ENCODE measurements around the gene RALGAPA1.
"Not testable (repeated sequence)": the region's sequence is repeated elsewhere in the genome, so short reads cannot be mapped to it uniquely, and the experiment has no call there.

Gene RALGAPA1

GRCh38 chr14:35821564-35822411 lies 12.7 kb upstream of the RALGAPA1 start:
- DNase-seq = peak; percentile 52

DNA sequence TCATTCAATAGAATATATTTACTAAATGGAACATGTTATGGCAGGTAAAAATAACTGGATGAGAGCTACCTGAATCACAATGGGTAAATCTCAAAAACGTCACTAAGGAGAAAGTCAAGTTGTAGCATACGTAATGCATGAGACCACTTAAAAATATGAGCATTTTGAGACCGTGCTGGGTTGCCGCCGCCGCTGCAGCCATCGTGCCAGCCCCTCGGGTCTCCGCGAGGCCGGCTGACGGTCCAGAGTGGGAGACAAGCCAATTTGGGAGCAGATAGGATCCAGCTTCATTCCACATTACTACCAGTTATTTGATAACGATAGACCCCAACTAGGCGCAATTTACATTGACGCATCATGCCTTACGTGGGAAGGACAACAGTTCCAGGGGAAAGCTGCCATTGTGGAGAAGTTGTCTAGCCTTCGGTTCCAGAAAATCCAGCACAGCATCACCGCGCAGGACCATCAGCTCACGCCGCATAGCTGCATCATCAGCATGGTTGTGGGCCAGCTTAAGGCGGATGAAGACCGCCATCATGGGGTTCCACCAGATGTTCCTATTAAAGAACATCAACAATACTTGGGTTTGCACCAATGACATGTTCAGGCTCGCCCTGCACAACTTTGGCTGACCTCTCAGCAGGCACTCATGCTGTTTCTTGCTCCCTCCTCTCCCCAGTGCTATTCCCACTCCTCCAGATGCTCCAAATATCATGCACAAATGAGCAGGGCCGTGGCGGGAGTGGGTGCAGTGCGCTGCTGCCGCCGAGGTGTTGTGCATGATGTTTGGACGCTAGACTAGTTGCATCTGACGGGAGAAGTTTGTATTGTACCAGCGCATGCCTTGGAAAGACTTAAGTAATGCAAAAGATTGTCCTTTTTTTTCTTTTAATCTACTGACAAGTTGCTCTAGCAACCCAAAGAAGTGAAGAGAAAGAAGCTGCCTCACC lies 10.8 kb upstream of the RALGAPA1 start:
- no peak for DNase-seq

DNA sequence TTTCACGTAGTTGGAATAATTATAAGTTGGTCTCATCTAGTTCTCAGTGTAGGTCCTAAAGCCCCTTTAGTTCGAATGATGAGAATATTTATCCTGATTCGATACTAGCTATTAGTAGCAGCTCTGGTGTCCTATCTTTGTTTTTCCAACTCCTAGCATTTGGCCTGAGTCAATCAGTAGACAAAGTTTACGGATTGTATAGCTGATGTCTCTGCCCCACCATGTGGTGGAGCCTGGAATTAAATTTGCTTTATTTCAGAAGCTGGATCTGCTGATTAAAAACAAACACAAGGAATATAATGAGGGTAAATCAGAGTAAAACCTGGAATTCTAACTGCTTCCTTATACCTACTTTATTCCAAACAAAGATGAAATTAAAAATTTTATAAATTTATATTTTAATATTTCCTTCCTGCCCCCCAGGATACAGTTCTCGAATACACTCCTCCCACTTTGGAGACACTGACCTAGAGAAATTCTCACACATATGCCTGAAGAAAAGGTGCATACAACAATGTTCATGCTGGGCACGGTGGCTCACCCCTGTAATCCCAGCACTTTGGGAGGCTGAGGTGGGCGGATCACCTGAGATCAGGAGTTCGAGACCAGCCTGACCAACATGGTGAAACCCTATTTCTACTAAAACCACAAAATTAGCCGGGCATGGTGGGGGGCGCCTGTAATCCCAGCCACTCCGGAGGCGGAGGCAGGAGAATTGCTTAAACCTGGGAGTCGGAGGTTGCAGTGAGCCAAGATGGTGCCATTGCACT lies 9.4 kb upstream of the RALGAPA1 start:
- peak; percentile 57 for DNase-seq

DNA sequence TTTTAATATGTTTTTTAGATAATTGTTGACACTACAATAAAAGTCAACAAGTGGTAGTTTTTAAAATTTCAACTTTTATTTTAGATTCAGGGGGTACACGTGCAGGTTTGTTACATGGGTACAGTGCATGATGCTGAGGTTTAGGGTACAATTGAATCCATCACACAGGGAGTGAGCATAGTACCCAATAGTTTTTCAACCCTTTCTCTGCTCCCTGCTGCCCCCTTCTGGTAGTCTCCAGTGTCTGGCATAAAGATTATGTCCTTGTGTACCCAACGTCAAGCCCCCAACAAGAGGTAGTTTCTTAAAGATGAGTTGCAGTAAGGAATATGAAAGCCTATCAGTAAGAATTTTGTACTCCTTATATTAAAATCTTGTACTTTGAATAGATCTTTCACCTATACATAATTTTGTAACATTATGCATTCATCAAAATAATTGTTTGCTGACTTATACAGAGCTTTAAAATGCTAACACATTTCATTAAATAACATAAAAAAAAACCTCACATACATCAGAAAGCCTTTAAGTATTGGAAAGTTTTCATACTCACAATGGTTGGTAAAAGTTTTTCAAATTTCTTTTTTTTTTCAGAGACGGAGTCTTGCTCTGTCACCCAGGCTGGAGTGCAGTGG lies 5.4 kb upstream of the RALGAPA1 start:
- peak; percentile 72 for DNase-seq

GRCh38 chr14:35810963-35811362 lies 1.9 kb upstream of the RALGAPA1 start:
- no peak for DNase-seq

GRCh38 chr14:35809597-35809996 lies 502 bp upstream of the RALGAPA1 start:
- DNase-seq = no peak

DNA sequence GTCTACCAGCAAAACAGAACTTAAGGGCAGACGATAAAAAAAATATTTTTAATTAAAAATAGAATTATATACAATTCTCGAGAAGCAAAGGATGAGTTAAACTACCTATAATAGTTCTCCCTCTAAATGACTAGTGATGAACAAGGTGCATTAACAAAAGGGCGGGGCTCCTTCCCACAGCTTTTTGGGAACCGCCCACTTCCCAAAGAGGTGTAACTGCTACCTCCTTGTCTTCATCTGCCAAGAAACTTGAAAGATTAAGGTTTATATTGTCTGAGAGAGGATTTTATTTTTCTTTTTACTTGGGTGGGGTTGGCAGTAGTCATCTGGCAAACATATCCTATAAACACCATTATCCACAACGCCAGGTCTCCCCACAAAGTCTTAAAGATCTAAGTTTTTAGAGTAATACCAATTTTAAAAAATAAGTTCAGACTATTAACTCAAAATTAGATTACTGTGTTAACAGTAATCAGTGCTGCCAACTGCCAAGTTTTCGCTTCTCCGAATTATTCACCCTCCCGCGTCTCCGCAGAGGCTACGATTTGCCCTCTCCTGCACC lies 938 bp downstream of the RALGAPA1 start:
- no peak for DNase-seq

DNA sequence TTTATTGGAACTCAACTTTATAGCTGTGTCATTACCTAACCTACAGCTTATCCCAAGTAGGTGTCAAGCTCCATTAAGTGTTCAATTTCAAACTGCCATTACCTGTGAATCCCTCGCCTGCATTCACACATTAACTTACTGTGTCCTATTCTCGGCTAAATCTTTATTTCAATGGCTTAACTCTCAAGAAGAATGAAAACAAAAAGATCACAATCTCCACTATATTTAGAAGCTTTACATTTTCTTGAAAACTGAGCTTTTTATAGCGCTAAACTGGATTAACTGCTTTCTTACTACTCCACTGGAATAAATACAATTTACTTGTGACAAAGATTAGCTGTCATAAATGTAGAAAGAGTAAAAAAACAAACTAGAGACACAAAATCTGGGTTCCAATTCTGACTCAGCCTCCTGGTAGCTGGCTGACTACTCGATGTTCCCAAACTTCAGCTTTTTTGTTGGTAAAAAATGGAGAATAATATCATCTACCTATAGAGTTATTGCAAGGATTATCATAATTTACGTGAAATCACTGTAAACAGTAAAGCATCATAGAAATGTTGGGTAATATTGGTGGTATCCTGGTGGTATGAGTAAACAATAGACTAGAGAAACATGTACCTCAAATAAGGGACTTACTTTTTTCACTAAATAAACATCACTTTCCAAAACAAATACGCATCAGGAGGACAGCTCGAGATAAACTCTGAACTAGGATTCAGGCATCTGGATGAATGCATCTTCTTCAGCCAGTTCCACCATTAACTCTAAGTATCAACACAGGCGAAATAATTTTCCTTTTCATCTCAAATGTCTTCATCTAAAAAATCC lies 1.7 kb downstream of the RALGAPA1 start:
- no peak for DNase-seq

DNA sequence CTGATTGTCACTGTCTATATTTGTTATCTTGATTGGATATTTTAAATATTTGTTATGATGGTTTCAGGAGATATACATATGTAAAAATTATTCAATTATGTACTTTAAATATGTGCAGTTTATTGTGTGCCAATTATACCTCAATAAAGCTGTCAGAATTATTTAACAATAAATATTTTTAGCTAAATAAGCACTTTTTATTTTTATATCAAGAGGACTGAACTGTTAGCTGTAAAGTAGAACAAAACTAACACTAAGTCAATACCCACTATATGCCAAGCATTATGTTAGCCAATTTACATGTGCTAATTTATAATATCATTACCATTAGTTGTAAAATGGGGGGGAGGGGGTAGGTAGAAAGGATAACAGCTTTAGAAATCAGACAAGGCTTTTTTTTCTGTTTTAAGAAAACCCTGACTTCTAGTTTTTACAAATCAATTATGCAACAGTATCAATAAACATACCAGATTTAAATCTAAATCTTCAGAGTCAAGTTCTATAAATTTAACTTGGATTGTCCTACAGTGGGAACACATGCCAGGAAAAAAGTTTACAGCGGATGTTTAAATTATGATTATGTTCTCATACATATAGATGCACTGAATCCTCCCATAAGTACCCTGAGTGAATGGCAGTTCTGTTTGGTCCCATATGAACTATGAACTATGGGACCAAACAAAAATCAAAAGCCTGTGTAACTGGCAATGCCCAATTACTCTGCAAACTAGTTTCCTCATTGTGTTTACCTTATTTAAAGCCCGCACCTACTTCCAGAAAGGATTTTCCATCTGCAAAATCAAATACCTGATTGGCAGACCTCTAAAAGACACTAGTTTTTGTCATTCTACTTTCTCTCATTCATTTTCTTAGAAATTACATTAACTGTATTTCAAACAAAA lies 2.8 kb downstream of the RALGAPA1 start:
- DNase-seq = no peak

GRCh38 chr14:35797796-35798195 lies 11.3 kb downstream of the RALGAPA1 start:
- DNase-seq = no peak

DNA sequence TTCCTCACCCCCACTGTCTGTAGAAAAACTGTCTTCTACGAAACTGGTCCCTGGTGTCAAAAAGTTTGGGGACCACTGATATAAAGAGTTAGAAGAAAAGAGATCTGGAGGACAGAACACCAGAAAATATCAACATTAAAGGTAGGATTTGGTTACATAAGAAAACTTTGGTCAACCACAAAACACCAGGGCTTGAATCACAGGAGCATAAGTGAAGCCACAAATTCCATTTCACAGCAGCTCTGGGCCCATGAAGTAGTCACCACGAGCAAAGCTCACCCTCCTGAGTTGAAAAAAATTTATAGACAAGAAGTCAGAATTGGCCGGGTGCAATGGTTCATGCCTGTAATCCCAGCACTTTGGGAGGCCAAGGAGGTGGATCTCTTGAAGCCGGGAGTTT lies 19.4 kb downstream of the RALGAPA1 start:
- DNase-seq = no peak

GRCh38 chr14:35786856-35787255 lies 22.2 kb downstream of the RALGAPA1 start:
- DNase-seq = no peak

GRCh38 chr14:35783699-35784098 lies 25.4 kb downstream of the RALGAPA1 start:
- no peak for DNase-seq

- no peak for DNase-seq
Observed at GRCh38 chr14:35779368-35779767, 29.7 kb downstream of the RALGAPA1 start.

GRCh38 chr14:35777550-35777949 lies 31.5 kb downstream of the RALGAPA1 start:
- not testable (repeated sequence) for DNase-seq

- DNase-seq = no peak
Observed at GRCh38 chr14:35776823-35777222, 32.3 kb downstream of the RALGAPA1 start.

DNA sequence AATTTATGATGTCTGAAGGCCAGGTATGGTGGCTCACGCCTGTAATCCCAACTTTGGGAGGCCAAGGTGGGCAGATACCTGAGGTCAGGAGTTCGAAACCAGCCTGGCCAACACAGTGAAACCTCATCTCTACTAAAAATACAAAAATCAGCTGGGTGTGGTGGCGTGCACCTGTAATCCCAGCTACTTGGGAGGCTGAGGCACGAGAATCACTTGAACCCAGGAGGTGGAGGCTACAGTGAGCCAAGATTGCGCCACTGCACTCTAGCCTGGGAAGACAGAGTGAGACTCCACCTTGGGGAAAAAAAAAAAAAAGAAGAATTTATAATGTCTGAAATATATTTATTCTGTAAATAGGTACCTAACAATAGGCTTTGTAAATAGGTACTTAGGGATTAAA lies 33.0 kb downstream of the RALGAPA1 start:
- DNase-seq = not testable (repeated sequence)

DNA sequence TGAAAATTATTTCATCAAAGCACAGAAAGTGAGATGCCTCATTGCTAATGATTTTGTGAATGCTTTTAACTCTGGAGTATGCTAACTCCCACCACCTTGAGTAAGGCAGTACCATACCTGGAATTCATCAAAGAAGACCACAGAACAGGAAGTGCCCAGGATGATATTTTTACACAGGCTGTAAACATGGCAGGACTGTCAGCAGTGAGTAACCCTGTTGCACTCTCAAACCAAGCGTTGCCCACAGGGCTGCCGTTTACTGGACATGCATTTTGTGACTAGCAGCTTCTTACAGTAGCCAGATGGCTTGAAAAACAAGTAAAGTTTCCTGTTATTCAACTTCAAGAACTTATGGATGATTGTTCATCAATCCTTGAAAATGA lies 42.4 kb downstream of the RALGAPA1 start:
- DNase-seq = no peak

DNA sequence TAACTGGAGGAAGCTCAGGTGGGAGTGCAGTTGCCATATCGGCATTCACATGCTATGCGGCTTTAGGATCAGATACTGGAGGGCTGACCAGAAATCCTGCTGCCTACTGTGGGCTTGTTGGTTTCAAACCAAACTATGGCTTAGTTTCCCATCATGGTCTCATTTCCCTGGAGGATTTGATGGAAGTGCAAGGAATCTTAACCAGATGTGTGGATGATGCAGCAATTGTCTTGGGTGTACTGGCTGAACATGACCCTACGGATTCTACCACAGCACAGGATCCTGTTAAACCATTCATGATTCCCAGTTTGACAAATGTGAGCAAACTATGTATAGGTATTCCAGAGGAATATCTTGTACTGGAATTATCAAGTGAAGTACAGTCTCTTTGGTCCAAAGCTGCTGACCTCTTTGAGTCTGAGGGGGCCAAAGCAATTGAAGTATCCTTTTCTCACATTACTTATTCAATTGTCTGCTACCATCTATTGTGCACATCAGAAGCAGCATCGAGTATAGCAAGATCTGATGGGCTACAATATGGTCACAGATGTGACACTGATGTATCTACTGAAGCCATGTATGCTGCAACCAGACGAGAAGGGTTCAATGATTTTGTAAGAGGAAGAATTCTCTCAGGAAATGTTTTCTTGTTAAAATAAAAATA lies 42.9 kb downstream of the RALGAPA1 start:
- no peak for DNase-seq

DNA sequence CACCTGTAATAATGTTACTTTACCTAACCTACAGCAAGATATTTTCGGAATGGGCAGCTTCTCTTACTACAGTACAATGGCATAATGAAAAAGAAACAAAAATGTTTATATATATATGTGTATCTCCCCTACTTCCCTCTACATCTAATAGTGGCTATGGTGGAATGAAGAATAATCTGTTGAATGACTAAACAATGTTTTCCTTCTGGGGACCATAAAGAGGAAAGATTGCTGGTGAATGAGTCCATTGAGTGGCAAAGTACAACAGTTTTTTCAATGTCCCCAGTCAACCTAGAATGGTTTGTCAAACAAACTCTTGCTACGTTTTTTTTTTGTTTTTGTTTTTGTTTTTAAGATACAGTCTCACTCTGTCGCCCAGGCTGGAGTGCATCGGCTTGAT lies 47.2 kb downstream of the RALGAPA1 start:
- no peak for DNase-seq

Measured in NCI-H1694 (cell line).